HG03025 (cell line): ENCODE data around the gene SENP3.

ENCODE experiments used
- ATAC-seq: cut with Tn5 transposase; IDR thresholded peaks from one replicate; pipeline ENCODE4 v1.9.1; 2021; ENCODE audit warnings: mild to moderate bottlenecking, moderate library complexity; ENCODE audit not compliant: unreplicated experiment, low FRiP score

Gene SENP3

DNA sequence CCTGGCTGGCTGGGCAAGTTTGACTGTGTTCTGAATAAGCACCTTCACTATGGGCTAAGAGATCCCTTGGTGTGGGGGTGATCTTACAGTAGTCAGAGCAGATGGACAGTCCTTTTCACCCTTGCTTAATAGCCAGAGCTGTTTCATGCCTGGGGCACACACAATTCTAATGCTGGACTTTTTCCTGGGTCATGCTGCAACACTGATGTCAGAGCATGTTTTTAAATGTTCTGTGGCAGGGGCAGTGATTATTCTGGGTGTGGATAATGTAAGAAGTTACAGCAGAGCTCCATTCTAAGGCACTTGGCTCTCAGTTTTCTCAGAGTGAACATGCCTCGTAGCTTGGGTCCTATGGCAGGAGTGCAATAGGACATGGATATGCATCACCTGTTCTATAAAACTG, 13.8 kb downstream of the SENP3 start:
- ATAC-seq: no peak

DNA sequence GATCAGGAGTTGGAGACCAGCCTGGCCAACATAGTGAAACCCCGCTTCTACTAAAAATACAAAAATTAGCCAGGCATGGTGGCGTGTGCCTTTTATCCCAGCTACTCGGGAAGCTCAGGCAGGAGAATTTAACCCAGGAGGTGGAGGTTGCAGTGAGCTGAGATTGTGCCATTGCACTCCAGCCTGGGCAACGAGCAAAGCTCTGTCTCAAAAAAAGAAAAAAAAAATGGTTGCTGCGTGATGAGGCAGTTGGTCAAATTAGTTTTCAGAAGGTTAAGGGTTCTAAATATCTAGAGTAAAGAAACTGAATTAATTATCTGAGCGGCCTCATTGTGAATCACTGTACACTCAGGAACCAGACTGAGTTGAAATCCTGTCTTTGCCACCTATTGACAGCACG, 14.2 kb downstream of the SENP3 start:
- ATAC-seq: no peak

DNA sequence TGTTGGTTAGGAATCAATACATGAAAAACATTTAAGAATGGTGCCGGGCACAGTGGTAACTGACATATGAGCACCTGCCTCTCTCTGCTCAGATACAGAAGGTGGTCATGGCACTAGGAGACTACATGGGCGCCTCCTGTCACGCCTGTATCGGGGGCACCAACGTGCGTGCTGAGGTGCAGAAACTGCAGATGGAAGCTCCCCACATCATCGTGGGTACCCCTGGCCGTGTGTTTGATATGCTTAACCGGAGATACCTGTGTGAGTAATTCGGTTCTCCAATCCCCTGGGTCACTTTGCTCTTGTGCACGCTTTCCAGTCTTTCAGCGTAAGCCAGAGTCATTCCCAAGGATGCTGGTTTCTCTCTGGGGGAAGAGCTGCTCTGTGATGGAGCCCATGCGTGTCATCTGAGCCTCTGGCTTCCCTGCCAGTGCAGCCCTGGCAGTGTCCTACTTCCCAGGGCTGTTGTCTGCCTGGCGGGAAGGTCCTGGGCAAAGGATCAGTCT, 14.8 kb downstream of the SENP3 start:
- ATAC-seq: no peak

DNA sequence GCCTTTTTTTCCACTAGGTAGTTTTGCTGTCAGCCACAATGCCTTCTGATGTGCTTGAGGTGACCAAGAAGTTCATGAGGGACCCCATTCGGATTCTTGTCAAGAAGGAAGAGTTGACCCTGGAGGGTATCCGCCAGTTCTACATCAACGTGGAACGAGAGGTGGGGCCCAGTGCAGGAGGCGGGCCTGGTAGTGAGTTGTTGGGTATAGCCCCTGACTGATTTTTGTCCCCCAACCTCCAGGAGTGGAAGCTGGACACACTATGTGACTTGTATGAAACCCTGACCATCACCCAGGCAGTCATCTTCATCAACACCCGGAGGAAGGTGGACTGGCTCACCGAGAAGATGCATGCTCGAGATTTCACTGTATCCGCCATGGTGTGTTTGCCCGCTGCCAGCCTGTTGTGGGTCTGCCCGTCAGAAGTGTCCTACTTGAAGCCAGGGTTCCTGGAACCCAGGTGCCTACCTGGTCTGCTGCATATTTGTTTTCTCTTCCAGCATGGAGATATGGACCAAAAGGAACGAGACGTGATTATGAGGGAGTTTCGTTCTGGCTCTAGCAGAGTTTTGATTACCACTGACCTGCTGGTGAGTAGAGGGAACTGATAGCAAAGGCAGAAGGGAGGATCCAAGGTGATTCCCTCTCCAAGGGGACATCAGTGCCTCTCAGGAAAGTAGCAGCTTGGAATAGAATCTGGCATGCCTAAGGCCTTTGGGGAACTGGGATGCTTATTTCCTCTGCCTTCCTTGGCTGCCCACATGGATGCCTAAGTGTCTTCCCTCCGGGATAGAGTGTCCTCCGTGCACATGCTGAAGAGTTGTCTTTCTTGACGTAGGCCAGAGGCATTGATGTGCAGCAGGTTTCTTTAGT, 15.8 kb downstream of the SENP3 start:
- ATAC-seq: no peak

DNA sequence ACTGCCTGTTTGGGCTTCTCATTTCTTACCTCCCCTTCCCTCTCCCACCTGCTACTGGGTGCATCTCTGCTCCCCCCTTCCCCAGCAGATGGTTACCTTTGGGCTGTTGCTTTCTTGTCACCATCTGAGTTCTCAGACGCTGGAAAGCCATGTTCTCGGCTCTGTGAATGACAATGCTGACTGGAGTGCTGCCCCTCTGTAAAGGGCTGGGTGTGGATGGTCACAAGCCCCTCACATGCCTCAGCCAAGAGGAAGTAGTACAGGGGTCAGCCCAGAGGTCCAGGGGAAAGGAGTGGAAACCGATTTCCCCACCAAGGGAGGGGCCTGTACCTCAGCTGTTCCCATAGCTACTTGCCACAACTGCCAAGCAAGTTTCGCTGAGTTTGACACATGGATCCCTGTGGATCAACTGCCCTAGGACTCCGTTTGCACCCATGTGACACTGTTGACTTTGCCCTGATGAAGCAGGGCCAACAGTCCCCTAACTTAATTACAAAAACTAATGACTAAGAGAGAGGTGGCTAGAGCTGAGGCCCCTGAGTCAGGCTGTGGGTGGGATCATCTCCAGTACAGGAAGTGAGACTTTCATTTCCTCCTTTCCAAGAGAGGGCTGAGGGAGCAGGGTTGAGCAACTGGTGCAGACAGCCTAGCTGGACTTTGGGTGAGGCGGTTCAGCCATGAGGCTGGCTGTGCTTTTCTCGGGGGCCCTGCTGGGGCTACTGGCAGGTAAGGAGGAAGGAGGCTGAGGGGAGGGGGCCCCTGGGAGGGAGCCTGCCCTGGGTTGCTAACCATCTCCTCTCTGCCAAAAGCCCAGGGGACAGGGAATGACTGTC, 17.5 kb downstream of the SENP3 start, which contains the start of gene CD68:
Gene CD68 (plus strand): TSS at position 638 of the 833 bp plus-strand sequence. CDS start 40 bp downstream, at position 678.
- no peak for ATAC-seq

DNA sequence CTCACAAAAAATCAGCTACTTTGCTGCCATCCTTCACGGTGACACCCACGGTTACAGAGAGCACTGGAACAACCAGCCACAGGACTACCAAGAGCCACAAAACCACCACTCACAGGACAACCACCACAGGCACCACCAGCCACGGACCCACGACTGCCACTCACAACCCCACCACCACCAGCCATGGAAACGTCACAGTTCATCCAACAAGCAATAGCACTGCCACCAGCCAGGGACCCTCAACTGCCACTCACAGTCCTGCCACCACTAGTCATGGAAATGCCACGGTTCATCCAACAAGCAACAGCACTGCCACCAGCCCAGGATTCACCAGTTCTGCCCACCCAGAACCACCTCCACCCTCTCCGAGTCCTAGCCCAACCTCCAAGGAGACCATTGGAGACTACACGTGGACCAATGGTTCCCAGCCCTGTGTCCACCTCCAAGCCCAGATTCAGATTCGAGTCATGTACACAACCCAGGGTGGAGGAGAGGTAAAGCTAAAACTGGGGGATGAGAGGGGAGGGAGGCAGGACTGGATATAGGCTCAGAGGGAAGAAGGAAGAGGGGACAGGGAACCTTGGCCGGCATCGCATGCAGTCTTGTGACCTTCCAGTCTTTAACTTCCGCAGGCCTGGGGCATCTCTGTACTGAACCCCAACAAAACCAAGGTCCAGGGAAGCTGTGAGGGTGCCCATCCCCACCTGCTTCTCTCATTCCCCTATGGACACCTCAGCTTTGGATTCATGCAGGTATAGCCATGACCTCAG, 18.3 kb downstream of the SENP3 start:
- ATAC-seq: no peak

DNA sequence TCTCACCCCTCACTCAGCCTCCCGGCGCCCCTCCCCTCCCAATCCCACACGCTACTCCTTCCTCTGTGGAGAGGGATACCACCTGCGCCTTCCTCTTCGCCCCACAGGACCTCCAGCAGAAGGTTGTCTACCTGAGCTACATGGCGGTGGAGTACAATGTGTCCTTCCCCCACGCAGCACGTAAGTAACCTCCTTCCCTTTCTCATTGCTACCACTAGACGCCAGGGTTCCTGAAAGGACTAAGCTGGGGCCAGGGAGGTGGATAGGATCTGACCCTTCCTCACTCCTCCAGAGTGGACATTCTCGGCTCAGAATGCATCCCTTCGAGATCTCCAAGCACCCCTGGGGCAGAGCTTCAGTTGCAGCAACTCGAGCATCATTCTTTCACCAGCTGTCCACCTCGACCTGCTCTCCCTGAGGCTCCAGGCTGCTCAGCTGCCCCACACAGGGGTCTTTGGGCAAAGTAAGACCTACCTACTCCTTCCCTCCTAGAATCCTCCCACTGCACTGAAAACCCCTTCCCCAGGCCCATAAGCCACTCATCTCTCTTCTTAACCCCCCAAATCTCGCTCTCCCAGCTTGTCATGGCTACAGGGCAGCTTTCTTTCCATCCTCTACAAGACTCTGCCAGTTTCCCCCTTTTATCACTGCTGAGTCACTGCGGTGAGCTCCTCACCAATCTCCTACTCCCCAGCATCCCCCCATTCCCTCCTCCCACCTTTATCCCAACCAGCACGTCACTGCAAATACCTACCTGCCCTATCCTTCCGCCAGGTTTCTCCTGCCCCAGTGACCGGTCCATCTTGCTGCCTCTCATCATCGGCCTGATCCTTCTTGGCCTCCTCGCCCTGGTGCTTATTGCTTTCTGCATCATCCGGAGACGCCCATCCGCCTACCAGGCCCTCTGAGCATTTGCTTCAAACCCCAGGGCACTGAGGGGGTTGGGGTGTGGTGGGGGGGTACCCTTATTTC, 19.2 kb downstream of the SENP3 start:
- no peak for ATAC-seq

DNA sequence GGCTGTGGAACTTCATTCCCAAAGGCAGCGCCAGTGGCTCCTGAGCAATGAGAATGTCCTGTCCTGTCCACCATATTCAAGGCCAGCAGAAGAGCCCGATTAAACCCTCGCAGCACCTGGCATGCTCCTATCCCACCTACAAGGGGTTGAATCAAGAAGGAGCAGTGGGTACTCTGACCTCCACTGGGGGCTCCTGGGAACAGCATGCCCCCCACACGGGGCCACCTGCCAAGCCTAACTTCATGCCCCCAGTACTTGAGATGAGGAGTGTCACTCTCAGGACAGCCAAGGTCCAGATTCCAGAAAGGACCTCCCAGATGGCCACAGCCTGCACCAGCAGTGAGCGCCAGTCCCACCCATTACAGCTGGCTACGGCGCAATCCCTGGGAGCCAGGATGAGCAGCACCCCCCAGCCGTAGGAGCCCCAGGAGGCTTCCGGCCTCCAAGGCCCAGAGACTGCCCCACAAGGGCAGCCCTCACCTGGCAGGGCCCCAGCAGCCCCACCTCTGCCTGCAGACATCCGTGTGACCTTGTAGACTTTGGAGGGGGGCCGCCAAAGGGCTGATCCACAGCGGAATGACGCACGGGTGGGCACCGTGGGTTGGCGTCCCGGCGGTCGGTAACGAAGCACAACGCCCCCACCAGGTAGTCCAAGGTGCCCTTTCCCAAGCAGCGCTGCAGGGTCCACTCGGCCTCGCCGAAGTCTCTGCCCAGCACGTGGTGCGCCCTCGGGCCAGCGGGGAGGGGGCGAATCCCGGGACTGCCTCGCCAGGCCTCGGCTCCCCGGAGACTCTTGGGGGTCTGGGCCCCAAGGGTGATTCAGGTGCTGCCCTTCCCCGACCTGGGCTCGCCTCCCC, 20.9 kb downstream of the SENP3 start:
- no peak for ATAC-seq

DNA sequence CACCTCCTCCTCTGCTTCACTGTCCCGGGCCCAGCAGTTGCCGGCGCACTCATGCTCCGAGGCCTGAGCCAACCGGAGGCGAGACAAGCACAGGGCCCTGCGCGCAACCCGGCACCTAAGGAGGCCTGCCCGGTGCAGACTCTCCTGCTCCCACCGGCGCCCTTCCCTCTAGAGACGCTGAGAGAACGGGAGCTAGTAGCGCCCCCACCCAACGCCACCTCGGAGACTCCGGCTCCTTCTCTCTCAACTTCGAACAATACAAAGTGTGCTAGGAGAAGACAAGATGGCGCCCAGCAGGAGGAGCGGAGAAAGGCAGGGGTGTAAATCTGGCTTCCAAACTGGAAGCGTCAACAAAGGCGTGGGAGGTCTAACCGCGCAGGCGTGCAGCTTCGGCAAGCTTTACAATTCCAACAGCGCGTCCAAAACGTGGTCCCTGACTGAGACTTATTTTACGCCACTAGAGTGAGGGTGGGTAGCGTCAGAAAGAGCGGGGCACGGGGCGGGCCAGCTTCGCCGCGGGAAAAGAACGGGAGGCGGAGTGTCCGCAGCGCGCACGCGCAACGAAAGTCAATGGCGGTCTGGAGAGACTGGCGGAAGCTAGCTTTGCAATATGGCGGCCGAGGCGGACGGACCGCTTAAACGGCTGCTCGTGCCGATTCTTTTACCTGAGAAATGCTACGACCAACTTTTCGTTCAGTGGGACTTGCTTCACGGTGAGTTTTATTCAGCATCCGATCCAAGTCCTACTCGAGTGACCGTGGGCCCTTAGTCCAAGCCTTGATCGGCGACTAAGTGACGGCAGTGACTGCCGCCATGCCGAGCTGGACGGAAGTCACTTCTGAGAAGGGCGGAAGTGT, 21.8 kb downstream of the SENP3 start, which contains the start of gene MPDU1:
Gene MPDU1 (plus strand): TSS at position 600 of the 857 bp plus-strand sequence. CDS start 11 bp downstream, at position 611.
- peak; percentile 64 for ATAC-seq

DNA sequence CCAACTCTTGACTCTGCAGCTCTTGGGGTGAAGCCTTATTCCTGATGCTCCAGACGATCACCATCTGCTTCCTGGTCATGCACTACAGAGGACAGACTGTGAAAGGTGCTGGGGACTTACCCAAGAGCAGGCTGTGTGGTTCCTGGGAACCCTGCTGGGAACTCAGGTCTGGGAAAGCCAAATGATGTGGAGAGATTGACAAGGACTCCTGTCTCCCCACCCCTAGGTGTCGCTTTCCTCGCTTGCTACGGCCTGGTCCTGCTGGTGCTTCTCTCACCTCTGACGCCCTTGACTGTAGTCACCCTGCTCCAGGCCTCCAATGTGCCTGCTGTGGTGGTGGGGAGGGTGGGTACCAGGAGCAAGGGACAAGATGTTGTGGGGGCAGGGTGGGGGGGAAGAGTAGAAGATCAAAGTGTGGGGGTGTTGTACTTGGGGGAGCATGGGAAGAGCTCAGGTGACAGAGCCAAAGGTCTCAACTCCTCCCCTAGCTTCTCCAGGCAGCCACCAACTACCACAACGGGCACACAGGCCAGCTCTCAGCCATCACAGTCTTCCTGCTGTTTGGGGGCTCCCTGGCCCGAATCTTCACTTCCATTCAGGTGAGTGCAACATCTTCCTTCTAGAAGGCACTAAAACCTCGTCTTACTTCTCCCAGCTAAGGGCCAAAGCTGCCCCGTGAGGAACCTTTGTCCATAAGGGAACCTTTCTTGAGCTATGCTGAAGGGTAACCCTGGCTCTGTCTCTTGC, 25.1 kb downstream of the SENP3 start:
- no peak for ATAC-seq

DNA sequence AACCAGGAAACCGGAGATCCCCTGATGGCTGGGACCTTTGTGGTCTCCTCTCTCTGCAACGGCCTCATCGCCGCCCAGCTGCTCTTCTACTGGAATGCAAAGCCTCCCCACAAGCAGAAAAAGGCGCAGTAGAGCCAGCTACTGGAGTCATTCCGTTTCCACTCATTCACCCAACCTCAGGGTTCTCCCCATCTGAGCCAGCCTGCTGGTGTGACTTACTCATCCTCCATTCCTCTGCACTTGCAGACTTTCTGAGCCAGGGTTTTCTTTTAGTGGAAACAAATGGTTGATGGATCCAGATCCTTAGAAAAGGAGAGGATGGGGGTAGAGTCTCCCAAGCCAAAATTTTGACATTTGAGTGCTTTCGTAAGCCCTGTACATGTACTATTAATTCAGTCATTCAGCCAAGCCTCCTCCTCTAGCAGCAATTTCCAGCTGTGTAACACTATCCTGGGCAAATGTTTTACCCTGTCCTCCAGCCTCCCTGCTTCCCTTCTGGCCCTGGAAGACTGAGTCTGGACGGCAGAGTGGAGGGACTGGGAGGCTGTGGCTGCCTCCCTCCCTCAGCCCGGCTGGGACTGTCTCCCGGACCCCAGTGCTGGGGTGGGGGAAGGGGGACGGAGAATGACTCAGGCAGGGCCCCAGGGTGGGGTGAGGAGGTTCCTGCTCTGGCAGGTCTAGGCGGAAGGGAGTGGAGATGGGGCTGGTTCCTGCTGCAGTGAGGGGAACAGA, 25.9 kb downstream of the SENP3 start:
- ATAC-seq: no peak

DNA sequence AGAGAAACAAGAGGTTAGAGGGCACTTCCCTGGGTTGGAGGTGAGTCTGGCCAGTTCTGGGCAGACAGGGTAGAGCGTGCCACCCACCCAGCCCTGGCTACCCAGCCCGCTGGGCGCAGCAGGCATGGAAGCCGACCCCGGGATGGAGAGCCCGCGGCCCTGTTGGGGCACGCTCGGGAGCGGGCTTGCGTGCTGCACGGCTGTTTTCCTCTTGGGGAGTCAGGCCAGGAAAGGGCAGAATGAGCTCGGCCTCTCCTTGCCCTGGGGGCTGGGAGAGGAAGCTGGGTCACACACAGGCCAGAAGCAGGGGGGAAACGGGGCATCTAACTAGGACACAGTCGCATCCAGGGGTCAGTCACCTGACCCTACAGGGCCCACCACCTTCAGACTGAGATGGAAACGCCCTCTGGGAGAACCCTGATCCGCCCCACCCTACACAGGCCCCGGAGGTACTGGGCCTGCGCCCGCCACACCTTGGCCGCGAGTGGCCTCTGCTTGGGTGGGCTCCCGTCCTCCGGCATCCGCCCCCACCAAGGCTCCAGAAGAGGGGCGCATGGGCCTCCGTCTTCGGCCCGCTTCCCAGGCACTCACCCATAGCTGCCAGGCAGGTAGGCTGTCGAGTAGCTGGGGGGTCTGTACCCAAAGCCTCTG, 27.0 kb downstream of the SENP3 start:
- no peak for ATAC-seq

DNA sequence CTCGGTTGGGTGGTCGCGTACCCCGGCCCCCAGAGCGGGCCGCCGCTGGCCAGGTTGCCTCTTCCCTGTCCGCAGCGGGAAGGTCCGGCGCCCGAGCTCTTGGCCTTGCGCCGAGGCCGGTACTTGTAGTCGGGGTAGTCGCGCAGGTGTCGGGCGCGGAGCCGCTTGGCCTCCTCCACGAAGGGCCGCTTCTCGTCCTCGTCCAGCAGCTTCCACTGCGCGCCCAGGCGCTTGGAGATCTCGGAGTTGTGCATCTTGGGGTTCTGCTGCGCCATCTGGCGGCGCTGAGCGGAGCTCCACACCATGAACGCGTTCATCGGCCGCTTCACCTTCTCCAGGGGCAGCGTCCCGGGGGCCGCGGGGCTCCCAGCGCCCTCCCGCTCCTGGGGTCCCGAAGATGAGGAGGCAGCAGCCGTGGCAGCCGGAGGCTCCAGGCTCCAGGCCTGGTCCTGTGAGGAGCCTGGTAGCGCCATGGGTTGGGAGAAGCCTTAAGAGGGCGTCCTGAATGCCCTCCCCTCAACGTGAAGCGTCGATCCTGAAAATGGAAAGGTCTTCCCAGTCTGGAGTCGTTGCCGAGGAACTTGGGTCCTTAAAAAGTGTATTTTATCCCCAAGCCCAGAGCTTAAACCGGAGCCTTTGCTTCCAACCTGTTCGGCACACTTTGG, 27.6 kb downstream of the SENP3 start:
- no peak for ATAC-seq

DNA sequence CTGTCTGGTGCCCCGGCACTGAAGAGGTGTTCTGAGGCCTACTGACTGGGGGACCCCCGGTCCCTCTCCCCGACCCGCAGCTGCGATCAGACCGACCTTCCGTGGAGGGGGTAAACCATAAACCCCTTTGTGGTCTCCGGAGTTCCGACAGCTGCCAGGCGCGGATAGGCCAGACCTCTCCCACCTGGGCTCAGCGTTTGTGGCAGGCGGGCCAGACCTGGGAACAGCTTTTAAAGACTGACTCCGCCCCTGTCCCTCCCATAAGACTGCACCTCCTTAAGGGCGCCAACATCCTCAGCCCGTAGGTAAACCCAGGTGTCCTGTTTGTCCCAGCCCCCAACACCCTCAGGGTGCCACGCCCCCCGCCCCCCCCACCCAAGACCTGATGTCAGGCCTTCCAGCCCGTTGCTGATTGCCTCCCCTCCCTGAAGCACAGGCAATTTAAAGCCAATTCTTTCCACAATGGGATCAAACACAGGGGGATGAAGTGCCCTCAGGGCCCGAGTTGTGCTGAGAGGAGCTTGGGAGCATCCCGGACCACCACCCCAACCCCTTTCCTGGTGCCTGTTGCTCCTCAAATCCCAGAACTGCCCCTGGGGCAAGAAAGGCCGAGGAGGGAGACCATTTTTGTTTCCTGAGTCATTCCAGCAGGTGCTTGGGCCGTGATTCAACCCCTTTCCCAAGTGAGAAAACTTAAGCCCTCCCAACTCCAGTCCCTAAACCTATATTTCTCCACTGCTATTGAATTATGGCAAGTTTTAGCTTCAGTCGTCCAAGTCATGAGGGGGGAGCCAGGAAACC, 28.4 kb downstream of the SENP3 start, which contains the start of gene SOX15:
Gene SOX15 (minus strand): TSS at position 204 of the 801 bp plus-strand sequence. CDS start 418 bp downstream, outside the sequence.
- ATAC-seq: no peak
